Smooth muscle cell (in vitro differentiated cells): ENCODE data around the gene RFPL4A. TPM values are rescaled to one million over a fixed set of nuclear protein-coding genes. Genes with fewer than 3 reads are reported as not detected.

Experiments
- DNase-seq: peaks from one replicate; lab custom pipeline; 2025; ENCODE audit not compliant: unreplicated experiment; lab: John Stamatoyannopoulos, UW
- H2AFZ ChIP-seq: fragments of 200-600 bp; sonication (generic); 2 replicates; pipeline ENCODE4 v1.6.0; 2016; ENCODE audit warnings: antibody characterized with exemption, low read depth, mild to moderate bottlenecking
- H3F3A ChIP-seq: fragments of 200-600 bp; sonication (generic); 2 replicates; pipeline ENCODE4 v1.6.0; 2017; ENCODE audit warnings: antibody characterized with exemption, low read depth
- H3K27ac ChIP-seq: fragments of 200-600 bp; sonication (generic); 2 replicates; pipeline ENCODE4 v1.5.1; 2016; ENCODE audit warnings: low read depth, mild to moderate bottlenecking
- H3K27me3 ChIP-seq: fragments of 200-600 bp; sonication (generic); 2 replicates; pipeline ENCODE4 v1.6.1; 2016; ENCODE audit warnings: low read depth, mild to moderate bottlenecking
- H3K36me3 ChIP-seq: fragments of 200-600 bp; sonication (generic); 2 replicates; pipeline ENCODE4 v1.5.1; 2016; ENCODE audit warnings: low read depth
- H3K4me1 ChIP-seq: fragments of 200-600 bp; sonication (generic); 2 replicates; pipeline ENCODE4 v1.5.1; 2016; ENCODE audit warnings: low read depth
- H3K4me2 ChIP-seq: fragments of 200-600 bp; sonication (generic); 2 replicates; pipeline ENCODE4 v1.6.0; 2016; ENCODE audit warnings: mild to moderate bottlenecking
- H3K4me3 ChIP-seq: fragments of 200-600 bp; sonication (generic); 2 replicates; pipeline ENCODE4 v1.5.1; 2016; ENCODE audit warnings: mild to moderate bottlenecking
- H3K79me2 ChIP-seq: fragments of 200-600 bp; sonication (generic); 2 replicates; pipeline ENCODE4 v1.6.0; 2016; ENCODE audit warnings: low read depth, mild to moderate bottlenecking
- H3K9ac ChIP-seq: fragments of 200-600 bp; sonication (generic); 2 replicates; pipeline ENCODE4 v1.6.0; 2016; ENCODE audit warnings: low read depth
- H3K9me3 ChIP-seq: fragments of 200-600 bp; sonication (generic); replicated peaks from 2 replicates; pipeline ENCODE4 v1.5.1; 2016; ENCODE audit warnings: low read depth
- H4K20me1 ChIP-seq: fragments of 200-600 bp; sonication (generic); 2 replicates; pipeline ENCODE4 v1.6.0; 2016; ENCODE audit warnings: low read depth
- WGBS: methylation state at CpG from one replicate; pipeline ENCODE4 v1.1.7; 2016; ENCODE audit warnings: low lambda C conversion rate; 5-methylcytosine and 5-hydroxymethylcytosine counted together
- polyA plus RNA-seq: library from polyadenylated mRNA; unstranded; fragments of >200 nt; fragmentation: Nextera tagmentation; extraction: Ambion mirVana; gene quantifications from 2 replicates; pipeline ENCODE4 v1.2.1, GENCODE V29; 2016
- total RNA-seq: library from RNA; depleted of rRNA; stranded (reverse); fragments of >200 nt; gene quantifications from 2 replicates; pipeline ENCODE4 v1.2.3, GENCODE V29; 2014
- TF ChIP-seq, protein P1 (sequence below): fragments of 200-600 bp; sonication (generic); IDR thresholded peaks from 2 replicates; pipeline ENCODE4 v1.5.1; 2017; ENCODE audit warnings: borderline replicate concordance, mild to moderate bottlenecking, antibody characterized with exemption; ENCODE audit not compliant: insufficient read depth, poor library complexity, severe bottlenecking

RFPL4A gene
- total and polyA plus RNA-seq, 2 experiments from 2014 or later = not detected

DNA sequence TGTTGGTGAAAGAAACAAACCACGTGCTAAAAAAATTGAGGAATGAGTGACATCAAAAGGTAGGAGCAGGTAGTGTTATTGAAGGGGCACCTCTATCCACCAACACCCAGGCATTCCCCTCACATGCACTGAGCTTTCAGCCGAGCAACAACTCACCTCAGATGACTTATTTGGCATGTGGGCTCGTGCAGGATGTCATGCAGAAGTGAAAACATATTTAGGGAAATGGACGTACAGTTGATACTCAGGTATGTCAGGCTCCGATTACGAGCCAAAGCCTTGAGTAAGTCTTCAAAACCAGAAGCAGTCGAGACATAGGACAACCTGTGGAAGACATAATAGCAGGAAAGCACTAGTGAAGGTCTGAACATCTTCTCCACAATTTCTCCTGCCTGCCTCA, 42.5 kb downstream of the RFPL4A start:
- no peaks in the 10 kb centered on the region for H3K79me2 ChIP-seq
- peaks cover 5% of the 10 kb centered on the region for H3K9me3 ChIP-seq

DNA sequence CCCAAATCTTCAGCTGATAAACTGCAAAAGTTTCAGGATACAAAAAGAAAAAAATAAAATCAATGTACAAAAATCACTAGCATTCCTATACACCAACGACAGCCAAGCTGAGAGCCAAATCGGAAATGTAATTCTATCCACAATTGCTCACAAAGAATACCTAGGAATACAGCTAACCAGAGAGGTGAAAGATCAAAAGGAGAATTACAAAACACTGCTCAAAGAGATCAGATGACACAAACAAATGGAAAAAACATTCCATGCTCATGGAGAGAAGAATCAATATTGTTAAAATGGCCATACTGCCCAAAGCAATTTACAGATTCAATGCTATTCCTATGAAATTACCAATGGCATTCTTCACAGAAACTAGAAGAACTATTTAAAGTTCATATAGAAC, 43.4 kb downstream of the RFPL4A start:
- H3K27me3 ChIP-seq = no peaks in the 10 kb centered on the region
- peaks cover 5% of the 10 kb centered on the region for H3K9me3 ChIP-seq
- no peaks in the 10 kb centered on the region for H3K79me2 ChIP-seq
- no peaks in the 10 kb centered on the region for H3F3A ChIP-seq
- no peak overlapping the region for H3K4me2 ChIP-seq
- no peaks in the 10 kb centered on the region for H3K36me3 ChIP-seq
- no peak overlapping the region for H3K27ac ChIP-seq
- no peaks in the 10 kb centered on the region for H3K4me1 ChIP-seq
- H4K20me1 ChIP-seq = no peaks in the 10 kb centered on the region
- WGBS = 67% methylated on average over 2 of the region's 2 CpGs
- no peak overlapping the region for H2AFZ ChIP-seq
- no peak overlapping the region for H3K4me3 ChIP-seq
- H3K9ac ChIP-seq = no peak overlapping the region
- TF ChIP-seq, protein P1, sequence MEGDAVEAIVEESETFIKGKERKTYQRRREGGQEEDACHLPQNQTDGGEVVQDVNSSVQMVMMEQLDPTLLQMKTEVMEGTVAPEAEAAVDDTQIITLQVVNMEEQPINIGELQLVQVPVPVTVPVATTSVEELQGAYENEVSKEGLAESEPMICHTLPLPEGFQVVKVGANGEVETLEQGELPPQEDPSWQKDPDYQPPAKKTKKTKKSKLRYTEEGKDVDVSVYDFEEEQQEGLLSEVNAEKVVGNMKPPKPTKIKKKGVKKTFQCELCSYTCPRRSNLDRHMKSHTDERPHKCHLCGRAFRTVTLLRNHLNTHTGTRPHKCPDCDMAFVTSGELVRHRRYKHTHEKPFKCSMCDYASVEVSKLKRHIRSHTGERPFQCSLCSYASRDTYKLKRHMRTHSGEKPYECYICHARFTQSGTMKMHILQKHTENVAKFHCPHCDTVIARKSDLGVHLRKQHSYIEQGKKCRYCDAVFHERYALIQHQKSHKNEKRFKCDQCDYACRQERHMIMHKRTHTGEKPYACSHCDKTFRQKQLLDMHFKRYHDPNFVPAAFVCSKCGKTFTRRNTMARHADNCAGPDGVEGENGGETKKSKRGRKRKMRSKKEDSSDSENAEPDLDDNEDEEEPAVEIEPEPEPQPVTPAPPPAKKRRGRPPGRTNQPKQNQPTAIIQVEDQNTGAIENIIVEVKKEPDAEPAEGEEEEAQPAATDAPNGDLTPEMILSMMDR = no peak
- no peak for DNase-seq

More for the DNA sequence above, 42.5 kb downstream of the RFPL4A start:
- Histone ChIP-seq H2AFZ (no peak overlapping the region), H3K36me3 (no peaks in the 10 kb centered on the region), H3K9ac (no peak overlapping the region), H3K4me3 (no peak overlapping the region), H3K4me1 (no peaks in the 10 kb centered on the region), H4K20me1 (no peaks in the 10 kb centered on the region), H3K27ac (no peak overlapping the region), H3K27me3 (no peaks in the 10 kb centered on the region), H3K4me2 (no peak overlapping the region), H3F3A (no peaks in the 10 kb centered on the region)
- TF ChIP-seq, protein P1 = no peak
- no peak for DNase-seq
- 56% methylated on average over 7 of the region's 7 CpGs for WGBS

DNA sequence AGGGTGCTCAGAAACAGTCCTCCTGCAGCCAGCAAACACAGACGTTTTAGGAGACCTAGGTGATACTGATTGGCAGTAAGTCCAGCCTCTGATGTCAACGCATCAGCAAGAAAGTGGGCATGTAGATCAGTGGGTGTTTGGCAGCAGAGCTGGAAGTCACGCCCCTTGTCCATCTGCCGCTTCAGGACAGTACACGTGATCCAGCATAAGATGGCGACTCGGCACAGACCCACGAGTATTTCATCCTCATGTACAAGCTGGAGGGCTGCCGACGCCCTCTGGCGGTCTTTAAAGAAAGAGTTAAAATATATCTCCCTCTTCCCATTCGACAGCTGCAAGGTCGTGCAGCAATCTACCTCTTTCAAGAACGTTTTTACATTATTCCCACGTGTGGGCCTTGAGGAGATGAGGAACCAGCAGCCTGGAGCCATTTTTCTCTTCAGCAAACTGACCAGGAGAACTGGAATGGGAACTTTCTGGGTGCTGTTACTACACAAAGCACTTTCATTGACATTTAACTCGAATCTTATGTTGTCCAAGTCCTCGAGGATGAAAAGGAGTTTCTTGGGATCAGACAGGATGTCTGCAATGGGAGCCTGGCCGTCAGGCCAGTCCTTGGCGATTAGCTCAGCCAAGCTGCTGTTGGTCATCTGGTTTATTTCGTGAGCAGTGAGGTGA, 50.6 kb downstream of the RFPL4A start:
- Histone ChIP-seq H3K36me3 (no peaks in the 10 kb centered on the region), H2AFZ (no peak overlapping the region), H3F3A (no peaks in the 10 kb centered on the region), H3K27me3 (no peaks in the 10 kb centered on the region), H4K20me1 (no peaks in the 10 kb centered on the region), H3K27ac (no peak overlapping the region), H3K9me3 (no peaks in the 10 kb centered on the region), H3K4me3 (no peak overlapping the region), H3K9ac (no peak overlapping the region), H3K4me2 (no peak overlapping the region), H3K4me1 (no peaks in the 10 kb centered on the region), H3K79me2 (no peaks in the 10 kb centered on the region)
- no peak for DNase-seq
- TF ChIP-seq, protein P1 = no peak
- whole genome bisulfite sequencing = 36% methylated on average over 20 of the region's 20 CpGs

DNA sequence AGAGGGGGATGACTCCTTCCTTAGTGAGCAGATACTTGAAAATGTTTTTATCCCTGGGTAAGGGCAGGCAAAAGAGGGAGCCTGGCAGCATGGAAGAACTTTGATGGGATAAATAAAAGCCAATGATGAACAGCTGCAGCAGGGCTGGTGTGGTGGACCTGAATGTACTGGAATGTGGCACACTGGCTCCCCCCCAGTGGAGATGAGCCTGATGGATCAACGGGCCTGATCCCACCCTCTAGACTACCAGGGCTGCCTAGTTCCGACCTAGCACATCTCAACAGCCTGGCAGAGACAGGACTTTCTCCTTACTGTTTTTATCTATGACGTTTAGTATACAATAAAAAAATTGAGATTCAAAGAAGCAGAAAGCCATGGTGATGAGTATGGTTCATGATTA, 52.4 kb downstream of the RFPL4A start:
- peaks cover 4% of the 10 kb centered on the region for H3K9me3 ChIP-seq

More for the DNA sequence above, 52.4 kb downstream of the RFPL4A start:
- H3K9ac ChIP-seq = no peak overlapping the region
- no peak overlapping the region for H3K4me3 ChIP-seq
- no peak overlapping the region for H2AFZ ChIP-seq
- no peak overlapping the region for H3K27ac ChIP-seq
- H3K4me2 ChIP-seq = no peak overlapping the region
- TF ChIP-seq, protein P1 = no peak
- H4K20me1 ChIP-seq = no peaks in the 10 kb centered on the region
- 62% methylated on average over 3 of the region's 3 CpGs for WGBS
- no peaks in the 10 kb centered on the region for H3K36me3 ChIP-seq
- H3K4me1 ChIP-seq = no peaks in the 10 kb centered on the region
- DNase-seq = no peak
- no peaks in the 10 kb centered on the region for H3K27me3 ChIP-seq
- no peaks in the 10 kb centered on the region for H3F3A ChIP-seq
- H3K79me2 ChIP-seq = no peaks in the 10 kb centered on the region
